ENCODE measurements around the gene GLI1.

DNA sequence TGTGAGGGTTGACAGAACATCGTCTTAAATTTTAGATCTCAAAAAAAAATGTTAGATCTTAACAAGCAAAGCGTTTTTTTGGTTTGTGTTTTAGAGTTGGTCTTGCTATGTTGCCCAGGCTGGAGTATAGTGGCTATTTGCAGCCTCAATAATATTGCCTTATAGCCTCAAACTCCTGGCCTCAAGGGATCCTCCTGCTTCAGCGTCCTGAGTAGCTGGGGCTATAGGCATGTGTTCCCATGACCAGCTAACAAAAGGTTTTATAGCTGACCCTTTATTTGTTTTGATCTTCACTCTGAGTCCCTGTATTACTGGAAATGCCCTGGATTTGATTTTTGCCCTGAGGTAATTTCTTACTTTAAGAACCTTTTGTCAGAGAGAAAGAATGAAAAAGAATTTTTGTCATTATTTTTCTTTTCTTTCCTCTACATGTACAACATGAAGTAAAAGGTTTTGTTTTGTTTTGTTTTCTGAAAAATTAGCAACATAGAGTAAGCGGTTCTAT, 19.8 kb upstream of the GLI1 start:
- TF ChIP-seq NRF1 (IDR thresholded peaks at IDR 0.05; ENCODE audit: low read depth, low read length) (no peak), RAD21 (IDR thresholded peaks at IDR 0.05; ENCODE audit: low read length) (no peak), TAF1 (IDR thresholded peaks at IDR 0.05; ENCODE audit: borderline replicate concordance, low read depth, low read length) (no peak), EZH2phosphoT487 (IDR thresholded peaks at IDR 0.05; ENCODE audit: borderline replicate concordance, low read depth) (no peak)
- TF ChIP-seq, protein P1, sequence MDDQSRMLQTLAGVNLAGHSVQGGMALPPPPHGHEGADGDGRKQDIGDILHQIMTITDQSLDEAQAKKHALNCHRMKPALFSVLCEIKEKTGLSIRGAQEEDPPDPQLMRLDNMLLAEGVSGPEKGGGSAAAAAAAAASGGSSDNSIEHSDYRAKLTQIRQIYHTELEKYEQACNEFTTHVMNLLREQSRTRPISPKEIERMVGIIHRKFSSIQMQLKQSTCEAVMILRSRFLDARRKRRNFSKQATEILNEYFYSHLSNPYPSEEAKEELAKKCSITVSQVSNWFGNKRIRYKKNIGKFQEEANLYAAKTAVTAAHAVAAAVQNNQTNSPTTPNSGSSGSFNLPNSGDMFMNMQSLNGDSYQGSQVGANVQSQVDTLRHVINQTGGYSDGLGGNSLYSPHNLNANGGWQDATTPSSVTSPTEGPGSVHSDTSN (IDR thresholded peaks at IDR 0.05), result no peak
- TF ChIP-seq, protein P2, sequence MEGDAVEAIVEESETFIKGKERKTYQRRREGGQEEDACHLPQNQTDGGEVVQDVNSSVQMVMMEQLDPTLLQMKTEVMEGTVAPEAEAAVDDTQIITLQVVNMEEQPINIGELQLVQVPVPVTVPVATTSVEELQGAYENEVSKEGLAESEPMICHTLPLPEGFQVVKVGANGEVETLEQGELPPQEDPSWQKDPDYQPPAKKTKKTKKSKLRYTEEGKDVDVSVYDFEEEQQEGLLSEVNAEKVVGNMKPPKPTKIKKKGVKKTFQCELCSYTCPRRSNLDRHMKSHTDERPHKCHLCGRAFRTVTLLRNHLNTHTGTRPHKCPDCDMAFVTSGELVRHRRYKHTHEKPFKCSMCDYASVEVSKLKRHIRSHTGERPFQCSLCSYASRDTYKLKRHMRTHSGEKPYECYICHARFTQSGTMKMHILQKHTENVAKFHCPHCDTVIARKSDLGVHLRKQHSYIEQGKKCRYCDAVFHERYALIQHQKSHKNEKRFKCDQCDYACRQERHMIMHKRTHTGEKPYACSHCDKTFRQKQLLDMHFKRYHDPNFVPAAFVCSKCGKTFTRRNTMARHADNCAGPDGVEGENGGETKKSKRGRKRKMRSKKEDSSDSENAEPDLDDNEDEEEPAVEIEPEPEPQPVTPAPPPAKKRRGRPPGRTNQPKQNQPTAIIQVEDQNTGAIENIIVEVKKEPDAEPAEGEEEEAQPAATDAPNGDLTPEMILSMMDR (IDR thresholded peaks at IDR 0.05), result no peak

Measured in SK-N-SH (cell line).